Astrocyte of the spinal cord (primary cell): ENCODE measurements around the gene RNF13.

ENCODE experiments used
- DNase-seq: peaks from one replicate; pipeline ENCODE4 v3.0.0; 2011; ENCODE audit warnings: low read depth, low spot score
- H3K4me3 ChIP-seq: 2 replicates; pipeline ENCODE4 v1.5.1; 2011; ENCODE audit warnings: low read depth, mild to moderate bottlenecking, low read length, moderate library complexity
- in situ Hi-C: cut with HindIII; loops from 2 replicates; pipeline ENCODE4 v1.10.0; 2017; ENCODE audit warnings: low sequenced_read_pairs
- TF ChIP-seq, protein P1 (sequence below): IDR thresholded peaks from 2 replicates; pipeline ENCODE4 v1.5.1; 2012; ENCODE audit warnings: low read depth, mild to moderate bottlenecking, low read length, inconsistent platforms

The RNF13 gene

GRCh38 chr3:149860881-149861280 is 47.9 kb downstream of the RNF13 start:
- no peak overlapping the region for H3K4me3 ChIP-seq
- in situ Hi-C loops: no loop called here
- TF ChIP-seq, protein P1, sequence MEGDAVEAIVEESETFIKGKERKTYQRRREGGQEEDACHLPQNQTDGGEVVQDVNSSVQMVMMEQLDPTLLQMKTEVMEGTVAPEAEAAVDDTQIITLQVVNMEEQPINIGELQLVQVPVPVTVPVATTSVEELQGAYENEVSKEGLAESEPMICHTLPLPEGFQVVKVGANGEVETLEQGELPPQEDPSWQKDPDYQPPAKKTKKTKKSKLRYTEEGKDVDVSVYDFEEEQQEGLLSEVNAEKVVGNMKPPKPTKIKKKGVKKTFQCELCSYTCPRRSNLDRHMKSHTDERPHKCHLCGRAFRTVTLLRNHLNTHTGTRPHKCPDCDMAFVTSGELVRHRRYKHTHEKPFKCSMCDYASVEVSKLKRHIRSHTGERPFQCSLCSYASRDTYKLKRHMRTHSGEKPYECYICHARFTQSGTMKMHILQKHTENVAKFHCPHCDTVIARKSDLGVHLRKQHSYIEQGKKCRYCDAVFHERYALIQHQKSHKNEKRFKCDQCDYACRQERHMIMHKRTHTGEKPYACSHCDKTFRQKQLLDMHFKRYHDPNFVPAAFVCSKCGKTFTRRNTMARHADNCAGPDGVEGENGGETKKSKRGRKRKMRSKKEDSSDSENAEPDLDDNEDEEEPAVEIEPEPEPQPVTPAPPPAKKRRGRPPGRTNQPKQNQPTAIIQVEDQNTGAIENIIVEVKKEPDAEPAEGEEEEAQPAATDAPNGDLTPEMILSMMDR: no peak
- DNase-seq: no peak

DNA sequence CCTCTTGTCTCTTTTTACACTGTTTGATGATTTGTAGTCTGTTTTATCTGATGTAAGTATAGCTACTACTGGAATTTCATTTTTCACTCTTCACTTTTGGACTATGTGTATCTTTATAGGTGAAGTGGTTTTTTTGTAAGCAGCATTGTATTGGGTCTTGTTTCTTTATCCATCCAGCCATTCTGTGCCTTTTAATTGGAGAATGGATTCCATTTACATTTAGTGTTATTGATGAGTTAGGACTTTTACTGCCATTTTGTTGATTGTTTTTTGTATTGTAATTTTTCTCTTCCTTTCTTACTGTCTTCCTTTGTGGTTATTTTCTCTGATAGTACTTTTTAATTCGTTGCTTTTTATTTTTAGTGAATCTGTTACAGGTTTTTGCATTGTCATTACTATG is 54.5 kb downstream of the RNF13 start:
- TF ChIP-seq, protein P1: no peak
- in situ Hi-C loops: no loop called here
- no peak for DNase-seq
- no peak overlapping the region for H3K4me3 ChIP-seq

GRCh38 chr3:149871855-149872254 is 58.8 kb downstream of the RNF13 start:
- in situ Hi-C loops: no loop called here
- no peak overlapping the region for H3K4me3 ChIP-seq
- DNase-seq: no peak
- TF ChIP-seq, protein P1: no peak

GRCh38 chr3:149872589-149872988 is 59.6 kb downstream of the RNF13 start:
- in situ Hi-C loops: no loop called here
- DNase-seq: no peak
- TF ChIP-seq, protein P1: no peak
- no peak overlapping the region for H3K4me3 ChIP-seq

DNA sequence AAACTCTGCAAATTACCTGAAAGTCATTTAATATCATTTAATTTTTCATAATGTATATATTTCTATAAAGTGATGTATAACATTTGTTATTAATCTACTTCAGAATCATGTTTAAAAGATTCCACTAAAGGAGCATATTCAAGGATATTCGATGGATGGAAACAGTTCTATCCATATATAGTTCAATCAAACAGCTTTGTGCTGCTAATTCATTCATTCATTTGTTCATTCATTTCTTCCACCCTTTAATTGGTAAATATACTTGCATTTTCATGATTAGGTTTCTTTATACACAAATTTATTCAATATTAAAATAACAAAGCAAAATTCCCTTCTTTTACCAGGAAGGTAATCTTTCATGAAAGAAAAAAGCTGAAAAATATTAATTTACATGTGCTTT is 64.7 kb downstream of the RNF13 start:
- in situ Hi-C loops: no loop called here
- TF ChIP-seq, protein P1: no peak

GRCh38 chr3:149879872-149880271 is 66.9 kb downstream of the RNF13 start:
- TF ChIP-seq, protein P1: peak; percentile 72
- H3K4me3 ChIP-seq: no peak overlapping the region
- in situ Hi-C loops: no loop called here
- peak; percentile 72 for DNase-seq

More for the DNA sequence above, 64.7 kb downstream of the RNF13 start:
- no peak overlapping the region for H3K4me3 ChIP-seq
- DNase-seq: no peak

- TF ChIP-seq, protein P1: no peak
- DNase-seq: no peak
Observed at GRCh38 chr3:149881879-149882278, 68.9 kb downstream of the RNF13 start.

More at GRCh38 chr3:149881879-149882278, 68.9 kb downstream of the RNF13 start:
- H3K4me3 ChIP-seq: no peak overlapping the region
- in situ Hi-C loops: no loop called here
